Astrocyte of the hippocampus (primary cell): ENCODE data around the gene KAZN.

Experiments
- DNase-seq: peaks from one replicate; pipeline ENCODE4 v3.0.0; 2011; ENCODE audit warnings: low read depth, low spot score

KAZN gene

DNA sequence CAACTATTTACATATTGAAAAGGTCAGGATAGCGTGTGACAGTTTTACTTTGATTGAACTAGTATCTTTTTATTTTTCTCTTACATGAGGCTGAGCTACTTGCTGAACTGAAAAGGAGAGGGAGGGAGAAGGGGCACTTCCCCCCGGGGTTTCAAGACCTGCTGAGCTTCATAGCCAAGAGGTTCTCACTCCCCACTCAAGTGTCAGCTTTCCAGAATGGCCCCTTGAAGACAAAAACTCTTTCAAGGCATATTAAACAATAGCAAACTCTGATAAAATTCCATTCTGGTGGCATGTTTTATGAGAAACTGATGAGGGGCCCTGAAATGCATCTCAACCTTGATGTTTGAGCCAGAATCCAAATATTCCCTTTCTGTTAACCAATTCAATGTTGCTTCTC is 143.0 kb downstream of the KAZN start:
- DNase-seq, result no peak

DNA sequence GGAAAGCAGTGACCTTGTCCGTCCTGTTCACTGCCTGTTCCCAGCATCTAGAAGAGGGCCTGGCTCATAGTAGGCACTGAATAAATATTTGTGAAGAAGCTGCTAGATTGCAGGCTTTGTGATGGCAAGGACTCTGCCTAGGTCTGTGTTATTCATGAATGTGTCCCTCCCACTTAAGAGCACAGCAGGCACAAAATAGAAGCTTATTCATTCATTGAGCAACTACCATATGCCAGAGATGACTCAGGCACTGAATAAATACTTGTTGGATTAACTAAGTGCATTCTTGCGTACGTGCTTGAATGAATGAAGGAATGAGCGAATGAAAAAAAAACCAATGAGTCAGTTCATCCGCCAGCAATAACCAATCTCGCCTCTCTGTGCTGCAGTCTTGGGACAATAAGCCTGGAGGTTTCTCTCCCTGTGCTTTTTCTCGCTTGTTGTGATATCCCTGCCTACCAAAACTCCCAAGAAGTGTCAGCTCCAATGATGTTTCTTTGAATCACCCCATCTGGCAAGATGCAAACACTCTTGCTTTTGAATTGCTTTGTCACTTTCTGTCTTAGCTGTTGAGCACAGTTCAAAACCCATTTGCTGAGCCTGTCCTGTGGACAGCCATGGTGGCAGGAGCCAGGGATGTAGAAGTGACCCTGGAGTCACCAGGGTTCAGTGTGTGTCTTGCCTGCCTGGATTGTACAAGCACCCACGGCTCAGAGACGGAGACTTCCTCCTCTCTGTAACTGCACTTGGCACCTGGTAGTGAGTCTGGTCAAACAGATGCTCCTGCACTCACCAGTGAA is 143.9 kb downstream of the KAZN start:
- peak; percentile 89 for DNase-seq

DNA sequence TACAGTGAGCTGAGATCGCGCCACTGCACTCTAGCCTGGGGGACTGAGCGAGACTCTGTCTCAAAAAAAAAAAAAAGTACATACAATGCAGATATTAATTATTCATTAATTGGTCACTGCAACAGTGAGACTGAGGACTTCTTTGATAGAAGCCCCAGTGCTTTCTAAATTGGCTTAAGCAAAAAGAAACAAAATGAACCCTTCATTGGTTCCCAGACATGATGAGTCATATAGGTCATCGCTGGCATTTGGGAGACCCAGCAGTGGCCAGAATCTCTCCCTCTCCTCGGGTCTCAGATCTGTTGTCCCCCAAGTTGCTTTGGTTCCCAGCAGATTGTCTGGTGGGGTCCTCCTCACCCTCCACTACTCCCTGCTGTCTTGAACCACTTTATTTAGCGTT is 144.9 kb downstream of the KAZN start:
- DNase-seq, result no peak

DNA sequence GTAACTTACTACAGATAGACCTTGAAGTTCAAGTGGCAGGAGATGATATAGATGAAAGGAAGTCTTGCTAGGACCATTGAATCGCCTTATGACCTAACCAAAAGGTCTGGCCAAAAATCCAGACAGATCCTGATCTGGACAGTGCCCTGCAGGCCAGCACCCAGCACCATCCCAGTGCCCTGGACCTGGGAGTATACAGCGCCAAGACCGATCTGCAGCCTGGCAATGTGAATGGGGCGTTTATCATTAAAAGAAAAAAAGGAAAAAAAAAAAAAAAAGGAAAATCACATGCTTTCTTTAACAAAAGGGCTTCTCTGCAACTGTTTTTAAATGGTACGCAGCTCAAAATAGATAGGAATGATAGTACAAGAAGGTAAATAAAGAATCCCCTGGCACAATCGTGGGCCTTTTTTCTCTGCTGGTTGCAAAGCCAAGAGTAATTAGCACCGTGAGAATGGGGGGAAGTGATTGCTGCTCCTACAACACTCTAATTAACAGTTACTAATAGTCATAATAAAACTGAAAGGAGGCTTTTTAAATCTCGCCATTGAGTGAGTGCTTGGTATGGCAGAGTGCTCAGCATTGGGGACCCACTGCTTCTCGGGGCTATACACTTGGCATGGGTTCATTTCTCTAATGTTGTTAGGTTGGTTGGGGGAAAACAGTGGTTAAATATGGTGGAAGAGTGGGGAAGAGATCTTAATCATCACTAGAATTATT is 146.7 kb downstream of the KAZN start:
- DNase-seq, result no peak

DNA sequence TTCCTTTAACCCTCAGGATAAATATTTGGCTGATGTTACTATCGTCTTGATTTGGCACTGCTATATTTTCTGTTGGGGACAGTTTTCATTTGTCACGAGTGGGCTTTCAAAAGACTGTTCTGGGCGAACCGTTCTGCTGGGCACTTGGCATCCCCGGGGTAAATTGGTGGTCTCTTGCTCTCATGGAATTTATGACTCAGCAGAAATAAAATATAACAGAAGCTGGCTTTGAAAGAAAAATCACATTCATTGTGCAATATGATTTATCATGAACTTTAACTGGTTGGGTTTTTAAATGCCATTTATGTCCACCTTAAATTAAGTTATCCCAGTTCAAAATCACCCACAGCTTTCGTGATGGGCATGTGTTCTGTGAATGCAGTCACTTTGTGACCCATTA is 147.3 kb downstream of the KAZN start:
- no peak for DNase-seq

DNA sequence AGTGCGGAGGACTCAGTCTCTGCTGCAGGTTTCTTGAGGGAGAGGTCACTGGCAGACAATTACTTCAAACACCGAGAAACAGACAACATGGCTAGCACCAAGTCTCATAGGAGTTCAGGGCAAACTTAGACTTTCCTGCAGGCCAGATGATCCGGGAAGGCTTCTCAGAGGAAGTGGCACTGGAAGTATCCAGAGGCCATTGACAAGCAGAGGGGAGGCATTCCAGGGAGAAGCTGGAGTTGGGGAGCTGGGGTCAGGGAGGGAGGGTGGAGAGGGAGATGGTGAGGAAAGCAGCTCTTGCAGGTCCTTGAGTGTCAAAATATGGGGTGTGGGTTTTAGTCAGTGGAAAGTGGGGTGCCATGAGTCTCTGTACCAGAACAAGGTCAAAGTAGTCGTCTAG is 147.9 kb downstream of the KAZN start:
- no peak for DNase-seq

DNA sequence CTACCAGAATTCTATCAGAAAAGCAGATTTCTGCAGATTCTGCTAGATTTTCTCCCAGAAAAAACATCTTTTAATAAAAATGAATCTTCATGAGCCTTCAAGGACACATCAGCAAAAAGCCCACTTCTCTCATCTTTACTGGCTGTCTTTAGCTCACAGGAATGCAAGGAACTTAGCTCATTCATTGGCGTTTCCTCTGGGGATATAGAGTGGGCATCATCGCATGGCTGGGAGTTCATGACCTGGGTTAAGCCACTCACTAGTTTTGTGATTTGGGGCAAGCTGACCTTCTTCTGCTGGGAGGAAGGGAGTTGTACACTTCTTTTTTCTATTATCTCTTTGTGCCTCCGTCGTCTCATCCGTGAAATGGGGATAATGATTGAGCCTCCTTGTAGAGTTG is 149.7 kb downstream of the KAZN start:
- no peak for DNase-seq

DNA sequence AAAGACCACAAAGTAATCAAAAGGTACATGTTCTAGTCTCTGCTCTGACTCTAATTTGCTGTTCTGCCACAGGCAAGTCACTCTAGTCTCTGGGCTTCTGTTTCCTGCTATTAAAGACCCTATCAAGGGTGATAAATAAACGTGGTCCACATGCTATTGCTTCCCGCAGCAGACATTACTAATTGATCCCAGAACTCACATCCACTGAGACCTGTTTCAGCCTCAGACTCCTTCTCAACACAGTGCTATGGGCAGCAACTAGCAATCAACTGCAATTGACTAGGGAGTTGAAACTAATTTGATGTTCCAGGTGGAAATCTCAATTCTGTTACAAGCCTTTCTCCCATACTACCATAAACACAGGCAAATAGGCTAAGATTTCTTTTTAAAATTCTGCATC is 150.5 kb downstream of the KAZN start:
- DNase-seq, result no peak

DNA sequence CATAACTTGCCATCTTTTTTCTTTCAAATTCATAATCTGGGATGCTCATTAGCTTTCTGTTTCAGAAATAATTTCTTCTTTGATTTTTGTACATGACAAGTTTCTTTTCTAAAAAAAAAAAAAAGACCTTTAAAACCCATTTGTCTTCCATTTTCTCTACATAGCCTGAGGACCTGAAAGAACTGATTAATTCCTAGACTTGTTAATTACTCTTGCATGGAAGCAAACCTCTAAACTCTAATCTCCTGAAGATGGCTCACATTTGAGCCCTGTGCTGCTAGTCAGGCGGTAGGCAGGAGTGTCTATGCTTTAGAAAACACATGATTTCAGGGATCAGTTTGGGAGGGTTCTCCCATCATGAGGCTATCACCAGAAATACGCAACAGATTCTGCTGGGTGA is 152.0 kb downstream of the KAZN start:
- no peak for DNase-seq

DNA sequence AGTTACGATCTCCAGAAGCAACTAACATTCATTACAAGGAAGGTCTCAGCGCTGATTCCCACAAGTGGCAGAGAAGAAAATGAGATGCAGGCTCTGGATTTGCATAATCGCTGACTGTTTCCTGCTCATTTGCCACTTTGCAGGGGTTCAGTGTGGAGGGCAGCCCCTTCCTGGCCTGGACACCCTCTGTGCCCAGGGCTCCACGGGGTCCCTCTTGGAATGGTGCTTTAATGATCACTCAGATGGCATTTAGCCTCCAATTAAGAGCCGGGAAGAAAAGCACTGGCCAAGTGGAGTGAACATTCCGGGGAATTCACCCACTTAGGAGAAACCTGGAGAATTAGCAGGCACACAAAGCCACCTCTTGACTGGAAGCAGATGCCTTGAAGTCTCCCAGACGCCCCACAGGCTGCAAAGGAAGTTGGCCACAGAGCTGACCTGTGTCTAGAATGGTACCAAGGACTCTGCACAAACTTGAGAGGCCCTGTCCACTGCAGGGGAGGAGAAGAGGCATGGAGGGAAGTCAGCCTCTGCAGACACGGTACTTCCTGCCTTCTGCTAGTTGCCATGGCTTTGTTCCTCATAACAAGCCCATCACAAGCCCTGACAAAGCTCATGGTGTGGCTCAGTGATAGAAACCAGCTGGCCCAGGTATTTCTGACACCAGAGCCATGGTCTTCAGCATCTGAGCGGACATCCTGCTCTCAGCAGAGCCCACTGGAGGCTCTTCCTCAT is 157.2 kb downstream of the KAZN start:
- peak; percentile 65 for DNase-seq

DNA sequence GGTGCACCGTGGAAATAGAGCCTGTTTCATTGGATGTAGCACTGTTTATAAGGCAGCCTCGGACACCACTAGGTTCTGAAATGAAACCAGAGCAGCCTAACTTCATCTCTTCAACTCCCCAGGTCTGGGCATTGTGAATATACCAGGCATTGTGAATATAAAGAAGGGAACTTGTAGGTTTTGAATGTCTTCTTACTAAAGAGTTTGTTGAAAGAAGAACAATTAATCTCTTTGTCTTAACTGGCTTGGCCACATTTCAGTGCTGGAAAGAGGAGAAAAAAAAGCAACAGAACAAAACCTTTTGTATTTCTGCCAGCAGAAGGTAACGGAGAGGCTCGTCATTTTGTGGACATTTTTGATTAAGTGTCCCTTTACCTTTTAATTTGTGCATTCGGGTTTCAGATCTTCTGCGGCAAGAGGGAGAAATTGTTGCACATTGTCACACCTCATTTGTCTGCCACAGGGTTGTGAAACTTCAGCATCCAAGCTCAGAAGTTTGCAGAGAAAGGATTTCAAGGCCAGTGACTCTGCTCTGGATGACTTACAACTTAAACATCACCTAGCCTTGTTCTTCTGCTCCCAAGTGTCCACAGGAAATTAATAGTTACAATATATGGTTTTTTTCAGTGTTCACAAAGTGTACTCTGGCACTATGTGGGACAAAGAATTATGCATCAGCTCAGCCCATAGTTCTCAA is 158.3 kb downstream of the KAZN start:
- DNase-seq, result no peak

DNA sequence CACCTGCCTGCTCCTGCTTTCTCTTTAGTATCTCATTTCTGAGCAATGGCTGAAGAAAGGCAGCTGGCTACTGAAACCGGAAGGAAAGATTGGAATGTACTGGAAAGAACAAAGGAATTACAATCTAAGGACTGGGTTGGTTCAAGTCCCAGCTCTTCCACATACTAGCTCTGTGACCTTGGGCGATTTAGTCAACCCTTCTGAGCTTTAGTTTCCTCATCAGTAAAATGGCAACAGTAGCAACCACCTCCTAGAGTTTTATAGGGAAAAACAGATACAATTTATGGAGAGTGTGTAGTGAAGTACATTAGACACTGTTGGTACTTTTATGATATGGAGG is 158.8 kb downstream of the KAZN start:
- DNase-seq, result no peak

DNA sequence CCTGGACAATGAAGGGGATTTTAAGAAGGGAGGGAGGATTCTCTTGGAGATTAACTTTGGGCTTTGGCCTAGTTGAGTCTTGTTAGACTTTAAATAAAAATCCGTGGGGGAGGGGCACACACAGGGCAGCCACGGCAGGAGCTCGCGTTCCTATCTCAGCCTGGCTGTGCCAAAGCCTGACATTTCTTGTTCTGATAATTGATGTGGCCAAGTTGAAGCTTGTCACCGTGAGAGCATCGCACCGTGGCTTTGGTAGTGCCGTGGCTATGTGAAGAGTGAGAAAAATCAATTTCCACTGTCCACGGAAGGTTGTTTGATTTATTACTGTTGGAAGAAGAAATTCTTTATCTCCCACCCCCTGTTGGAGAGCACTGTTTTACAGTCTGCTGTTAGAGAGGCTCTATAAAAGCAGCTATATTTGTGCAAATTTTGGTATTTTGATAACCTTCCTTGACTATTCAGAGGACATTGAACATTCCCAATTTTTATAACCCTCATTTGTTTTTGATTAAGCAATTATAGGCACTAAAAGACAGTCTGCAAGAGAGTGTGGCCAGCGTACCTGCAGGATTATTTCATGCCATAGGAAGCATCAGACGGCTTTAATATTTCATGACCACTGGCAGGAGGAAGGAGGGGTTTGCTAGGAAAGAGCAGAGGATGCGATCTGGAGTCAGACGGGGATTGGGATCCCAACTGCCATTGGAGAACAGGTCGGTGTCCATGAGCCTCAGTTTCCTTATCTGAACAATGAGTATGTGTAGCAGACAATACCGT is 160.7 kb downstream of the KAZN start:
- no peak for DNase-seq

DNA sequence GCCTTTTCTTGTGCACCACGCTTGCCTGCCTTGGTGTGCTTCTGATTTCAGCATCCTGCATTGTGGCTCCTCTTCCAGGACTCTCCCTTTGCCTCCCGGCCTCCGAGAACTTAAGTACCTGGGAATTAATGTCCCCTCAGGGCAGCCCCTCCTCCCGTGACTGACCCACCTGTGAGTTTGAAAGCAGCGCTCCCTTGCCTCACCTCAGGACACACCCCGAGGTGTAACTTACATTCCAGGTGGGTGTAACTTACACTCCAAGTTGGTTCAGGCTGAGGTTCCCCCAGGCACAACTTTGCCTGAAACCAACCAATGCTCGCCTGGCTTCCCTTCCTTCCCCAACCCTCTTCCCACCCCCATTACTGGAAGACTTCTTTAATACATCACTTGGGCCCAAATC is 161.4 kb downstream of the KAZN start:
- no peak for DNase-seq

DNA sequence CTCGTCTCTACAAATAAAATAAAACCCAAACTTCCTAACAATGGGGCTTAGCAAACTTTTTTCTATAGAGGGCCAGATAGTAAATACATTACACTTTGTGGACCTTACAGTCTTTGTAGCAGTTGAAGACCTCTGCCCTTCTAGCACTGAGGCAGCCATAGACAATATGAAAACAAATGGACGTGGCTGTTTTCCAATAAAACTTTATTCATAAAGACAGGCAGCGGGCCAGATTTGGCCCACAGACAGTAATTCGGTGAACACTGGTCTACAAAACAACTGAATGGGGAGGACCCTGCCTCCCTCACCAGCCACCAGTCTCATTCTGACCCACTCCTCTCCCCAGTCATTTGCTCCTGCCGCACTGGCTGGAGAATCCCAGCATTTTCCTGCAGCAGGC is 162.3 kb downstream of the KAZN start:
- no peak for DNase-seq

DNA sequence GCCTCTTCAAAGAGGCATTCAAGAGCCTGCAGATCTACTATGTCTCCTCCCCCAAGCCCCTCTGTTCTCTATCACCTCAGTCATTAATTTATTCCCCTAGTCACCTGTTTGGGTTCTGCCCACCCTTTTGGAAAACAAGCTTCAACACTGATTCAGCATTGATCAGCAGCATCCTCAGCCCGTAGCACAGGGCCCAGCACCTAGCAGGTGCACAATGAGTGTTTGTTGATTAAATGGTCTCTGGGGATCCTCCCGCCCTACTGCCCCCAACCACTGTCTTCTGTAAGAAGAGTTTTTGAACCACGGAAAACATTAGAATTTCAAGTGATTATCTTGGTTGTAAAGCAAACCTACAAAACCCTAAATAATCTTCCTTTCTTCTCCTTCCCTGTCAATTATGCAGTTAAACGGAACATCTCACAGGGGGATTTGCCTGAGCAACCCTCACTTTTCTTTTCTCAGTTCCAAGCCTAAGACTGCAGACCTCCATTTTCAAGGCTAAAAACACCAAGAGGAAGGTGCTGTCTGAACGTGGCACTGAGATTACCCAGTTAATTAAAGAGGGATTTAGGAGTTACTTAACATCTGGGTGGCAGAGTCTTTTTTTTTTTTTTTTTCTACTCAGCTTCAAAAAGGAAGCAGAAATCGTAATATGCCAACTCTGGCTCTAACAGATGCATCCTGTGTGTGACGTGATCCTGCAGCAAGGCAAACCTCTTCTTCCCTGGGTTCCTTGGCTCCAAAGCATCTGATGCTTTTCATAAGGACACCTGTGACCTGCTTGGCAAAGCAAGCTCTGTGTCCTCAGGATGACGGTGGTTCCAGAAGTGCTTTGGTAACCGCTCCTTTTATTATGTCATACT is 163.0 kb downstream of the KAZN start:
- DNase-seq, result no peak

DNA sequence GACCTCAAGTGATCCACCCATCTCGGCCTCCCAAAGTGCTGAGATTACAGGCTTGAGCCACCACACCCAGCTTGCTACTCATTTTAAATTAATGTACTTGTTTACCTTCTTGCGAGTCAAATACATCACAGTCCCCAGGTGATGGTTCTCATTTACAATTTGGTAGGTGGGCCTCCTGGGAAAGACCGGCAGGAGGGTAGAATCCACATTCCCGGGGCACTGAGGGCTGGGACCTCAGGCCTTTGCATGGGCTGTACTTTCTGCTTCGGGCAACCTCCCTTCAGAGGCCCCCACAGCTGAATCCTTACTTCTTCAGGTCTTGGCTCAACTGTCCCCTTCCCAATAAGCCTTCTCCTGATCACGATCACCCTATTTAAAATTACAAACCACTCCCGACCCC is 165.5 kb downstream of the KAZN start:
- DNase-seq, result no peak

DNA sequence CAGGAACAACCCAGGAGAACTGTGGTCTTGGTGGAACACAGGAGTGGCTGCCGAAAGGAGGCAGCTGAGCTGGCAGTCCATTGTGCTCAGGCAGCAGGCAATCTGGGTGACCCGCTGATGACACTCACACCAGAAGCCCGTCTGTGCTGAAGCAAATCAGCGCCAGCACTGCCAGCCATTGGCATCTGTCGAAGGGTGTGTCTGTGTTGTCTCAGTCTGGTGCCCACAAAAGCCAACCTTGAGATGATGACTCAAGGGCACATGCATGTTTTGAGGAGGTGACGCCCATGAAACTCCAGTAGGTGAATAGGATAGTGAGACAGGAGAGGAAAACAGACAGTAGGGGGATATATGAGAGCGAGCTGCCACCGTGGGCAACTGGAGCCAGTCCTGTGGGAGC is 167.3 kb downstream of the KAZN start:
- DNase-seq, result no peak

DNA sequence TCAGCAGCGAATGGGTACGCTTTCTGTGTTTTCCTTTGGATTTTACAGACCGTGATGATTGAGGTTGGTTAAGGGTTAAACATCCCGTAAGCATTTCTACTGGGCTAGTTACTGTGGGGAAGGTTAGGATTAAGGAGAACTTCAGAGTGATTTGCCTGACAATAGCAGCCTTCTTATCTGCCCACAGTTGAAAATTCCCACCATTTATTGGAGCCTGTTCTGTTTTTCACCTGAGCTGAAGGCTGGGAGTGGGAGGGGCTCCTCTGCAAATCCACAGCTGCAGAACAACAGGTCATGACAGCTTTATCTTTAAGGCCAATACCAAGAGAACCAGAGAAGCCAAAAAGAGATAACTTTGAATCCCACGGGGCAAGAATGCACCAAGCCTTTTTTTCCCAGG is 168.6 kb downstream of the KAZN start:
- no peak for DNase-seq

DNA sequence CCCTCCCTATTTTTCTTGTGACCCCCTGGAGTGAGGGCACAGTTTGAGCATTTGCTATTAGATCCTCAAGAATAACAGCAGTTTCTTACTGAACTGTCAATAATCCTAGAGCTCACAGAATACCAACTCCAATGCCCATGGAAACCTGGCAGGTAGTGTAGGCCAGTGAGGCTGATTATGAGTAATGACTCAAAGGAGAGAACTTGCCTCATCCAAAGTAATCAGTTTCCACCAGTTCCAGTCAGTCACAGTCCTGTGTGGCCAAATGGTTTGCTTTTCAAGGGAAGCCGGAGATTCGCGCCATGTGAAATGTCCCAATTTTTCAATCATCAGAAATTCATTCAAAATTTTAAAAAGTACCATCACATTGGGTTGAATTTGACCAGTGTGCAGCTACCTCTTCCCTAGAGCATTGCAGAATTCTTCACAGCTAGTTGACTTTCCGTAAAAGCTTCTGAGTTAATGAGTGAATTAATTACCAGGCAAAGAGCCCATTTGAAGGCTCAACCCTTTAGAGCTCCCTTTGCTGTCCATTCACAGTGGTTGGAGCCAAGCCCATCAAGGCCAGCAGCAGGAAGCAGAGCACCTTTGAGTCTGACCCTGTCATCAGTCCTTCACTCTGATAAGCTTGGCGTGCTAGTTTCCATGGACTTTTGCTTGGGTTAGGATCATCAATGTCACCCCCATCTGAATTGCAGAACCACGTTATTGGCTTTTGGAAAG is 170.3 kb downstream of the KAZN start:
- DNase-seq, result no peak
